Mammary epithelial cell (primary cell): ENCODE measurements around the gene BLVRB.

Experiments
- CTCF ChIP-seq, 2 donors: IDR thresholded peaks in 1 of 2; conservative IDR thresholded peaks in 1 of 2; 2 replicates each; pipeline ENCODE4 v1.5.1; 2011 to 2012; ENCODE audit warnings: inconsistent platforms in 2 of 2, low read length in 2 of 2, mild to moderate bottlenecking in 2 of 2, control low read depth in 1 of 2, low read depth in 1 of 2; ENCODE audit not compliant: insufficient read depth in 1 of 2; ENCODE audit errors: extremely low read depth in 1 of 2
- EZH2 ChIP-seq: IDR thresholded peaks from 2 replicates; pipeline ENCODE4 v1.6.1; 2012; ENCODE audit warnings: low read length, inconsistent platforms, borderline replicate concordance

GRCh38 chr19:40410030-40410389 lies 55.5 kb downstream of the BLVRB start:
- TF ChIP-seq CTCF (conservative IDR thresholded peaks at IDR 0.05 in 1 of 2, IDR thresholded peaks at IDR 0.05 in 1 of 2; ENCODE audit: extremely low read depth in 1 of 2, insufficient read depth in 1 of 2, low read depth in 1 of 2, low read length in 2 of 2) (no peak), EZH2 (no peak)
